T follicular helper cell (primary cell): ENCODE results near the gene TBX4.
"Not testable (repeated sequence)": the region's sequence is repeated elsewhere in the genome, so short reads cannot be mapped to it uniquely, and the experiment has no call there.

ENCODE experiments used
- DNase-seq: peaks from one replicate; pipeline ENCODE4 v3.0.0-alpha.2; 2020; ENCODE audit warnings: low read depth

The TBX4 gene

DNA sequence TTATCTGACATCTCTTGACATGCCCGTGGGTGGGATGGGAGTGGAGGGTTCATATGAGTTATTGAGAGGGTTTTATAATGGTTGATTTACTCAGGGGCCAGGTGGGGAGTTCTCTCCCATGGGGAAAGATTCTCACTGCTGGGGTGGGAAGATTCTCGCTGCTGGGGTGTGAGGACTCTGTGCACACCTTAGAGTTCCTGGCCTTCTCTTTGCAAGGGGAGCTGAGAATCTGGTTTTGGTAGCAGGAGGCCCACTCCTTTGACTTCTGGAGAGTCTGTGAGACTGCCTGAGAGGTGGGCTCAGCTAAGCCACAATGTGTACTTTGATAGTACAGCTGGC is 31.5 kb downstream of the TBX4 start:
- DNase-seq = no peak

DNA sequence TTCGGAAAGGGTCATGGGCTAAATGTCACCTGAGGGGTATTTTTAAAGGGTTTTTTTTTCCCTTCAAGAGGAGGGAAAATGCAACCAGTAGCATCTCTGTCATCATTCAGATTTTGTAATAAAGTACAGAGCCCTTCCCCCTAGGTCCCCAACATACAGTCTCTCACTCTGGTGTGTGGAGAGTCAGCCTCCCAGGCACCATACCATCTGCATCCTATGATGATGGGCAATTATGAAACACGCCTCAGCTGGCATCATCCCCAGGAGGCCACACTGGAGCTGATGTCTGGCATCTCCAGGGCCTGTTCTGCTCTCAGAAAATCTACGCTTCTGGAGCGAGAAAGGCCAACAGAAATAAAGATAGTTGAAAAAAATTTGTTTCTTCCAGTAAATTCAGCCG is 32.0 kb downstream of the TBX4 start:
- DNase-seq = no peak

GRCh38 chr17:61485067-61485775 is 33.0 kb downstream of the TBX4 start:
- no peak for DNase-seq

DNA sequence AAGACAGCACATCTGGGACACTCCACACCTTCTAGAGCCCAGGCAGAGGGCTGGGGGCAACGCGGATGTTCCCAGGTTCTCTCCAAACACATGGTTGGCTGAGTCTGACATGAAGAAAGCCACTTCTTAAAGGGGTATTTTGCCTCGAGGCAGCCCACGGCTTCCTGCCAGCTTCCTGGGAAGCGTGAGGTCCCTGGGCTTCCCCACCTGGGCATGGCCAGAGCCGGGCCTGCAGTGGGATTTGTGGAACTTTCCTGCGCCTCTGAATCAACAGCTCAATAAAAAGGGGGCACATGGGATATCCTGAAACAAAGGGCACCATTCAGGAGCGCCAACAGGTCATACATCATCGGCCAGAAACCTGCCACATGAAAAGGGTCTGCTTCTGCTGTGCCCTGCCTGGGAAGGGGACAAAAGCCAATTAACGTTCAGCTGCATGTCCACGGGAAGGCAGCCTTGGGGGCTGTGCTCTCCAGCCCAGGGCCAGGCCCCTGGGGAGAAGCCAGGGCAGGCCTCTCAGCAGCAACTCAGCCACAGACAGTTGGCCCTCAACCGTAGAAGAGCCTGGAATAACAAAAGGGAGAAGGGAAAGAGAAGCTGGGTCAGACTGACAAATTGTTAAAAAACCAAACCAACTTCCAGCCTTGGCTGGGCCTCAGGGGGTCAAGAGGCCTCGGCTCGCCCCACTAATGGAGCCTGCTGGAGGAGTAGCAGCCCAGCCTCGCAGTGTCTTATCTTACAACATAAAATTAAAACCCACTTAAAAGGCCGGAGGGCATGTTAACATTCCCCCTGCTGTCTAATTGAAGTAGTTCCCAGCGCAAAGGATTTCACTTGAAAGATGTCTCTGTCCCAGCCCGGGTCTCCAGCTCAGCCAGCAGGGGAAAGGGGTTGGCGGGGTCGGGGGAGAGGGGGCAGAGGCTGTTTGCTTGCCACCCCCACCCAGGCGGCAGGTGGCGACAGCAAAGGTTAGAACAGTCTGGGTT is 34.2 kb downstream of the TBX4 start:
- no peak for DNase-seq

DNA sequence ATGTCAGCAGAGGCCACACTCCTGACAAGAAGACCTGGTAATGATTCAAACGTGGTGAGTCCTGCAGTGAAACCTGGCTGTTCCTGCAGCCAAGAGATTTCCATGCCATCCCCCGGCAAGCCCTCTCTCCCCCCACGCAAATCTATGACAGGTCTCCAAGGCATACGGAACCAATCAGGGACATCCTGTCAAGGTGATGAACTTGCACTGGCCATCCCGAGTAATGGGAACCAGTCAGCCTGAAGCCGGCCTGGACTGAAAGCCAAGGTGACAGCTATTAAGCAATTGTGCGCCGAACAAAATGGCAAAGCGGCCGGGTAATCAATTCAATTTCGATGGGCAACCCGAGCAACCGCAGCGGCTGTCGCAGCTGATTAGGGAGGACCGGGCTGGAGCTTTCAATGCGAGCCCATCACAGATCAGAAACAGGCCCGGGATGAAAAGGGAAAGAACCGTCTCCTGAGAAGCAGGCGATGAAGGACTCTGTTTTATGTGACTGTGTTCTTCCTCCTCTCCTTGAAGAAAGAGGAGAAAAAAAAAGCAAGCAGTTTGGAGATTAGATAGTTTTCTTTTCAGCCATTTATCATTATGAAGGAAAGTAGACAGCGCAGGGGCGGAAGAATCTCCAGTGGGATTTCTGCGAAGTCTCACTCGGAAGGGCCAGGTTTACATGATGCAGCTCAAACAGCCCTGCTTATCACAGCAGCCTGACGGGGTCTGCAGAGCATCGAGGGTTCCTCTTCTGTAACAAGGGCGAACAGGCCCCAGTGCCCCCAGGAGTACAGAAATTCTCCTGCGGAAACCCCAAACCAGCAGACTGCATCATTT is 35.2 kb downstream of the TBX4 start:
- no peak for DNase-seq

DNA sequence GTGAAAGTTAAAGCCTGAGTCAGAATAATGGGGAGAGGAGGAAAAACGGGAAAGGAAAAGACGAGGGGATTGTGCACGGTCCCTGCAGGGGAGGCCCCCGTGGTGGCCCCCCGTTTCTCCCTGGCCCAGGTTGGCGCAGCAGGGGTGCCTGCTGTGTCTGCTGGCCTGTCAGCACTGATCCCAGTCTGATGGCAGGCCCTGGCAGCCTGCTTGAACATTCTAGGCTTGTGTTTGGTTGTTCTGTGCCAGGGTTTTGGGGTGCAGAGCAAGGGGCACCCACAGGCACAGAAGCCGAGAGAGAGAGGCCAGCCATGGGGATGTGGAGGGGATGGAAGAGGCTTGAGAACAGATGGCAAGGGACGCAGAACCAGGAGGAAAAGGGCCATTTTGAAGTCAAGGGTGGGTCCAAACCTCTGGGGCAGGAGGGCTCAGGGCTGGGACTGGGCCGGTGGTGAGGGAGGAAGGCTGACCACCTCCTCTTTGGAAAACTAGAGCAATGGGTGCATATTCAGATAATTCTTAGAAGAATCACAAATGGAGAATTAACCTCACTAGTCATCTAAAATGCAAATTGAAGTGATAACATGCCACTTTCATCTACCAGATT is 35.9 kb downstream of the TBX4 start:
- no peak for DNase-seq

DNA sequence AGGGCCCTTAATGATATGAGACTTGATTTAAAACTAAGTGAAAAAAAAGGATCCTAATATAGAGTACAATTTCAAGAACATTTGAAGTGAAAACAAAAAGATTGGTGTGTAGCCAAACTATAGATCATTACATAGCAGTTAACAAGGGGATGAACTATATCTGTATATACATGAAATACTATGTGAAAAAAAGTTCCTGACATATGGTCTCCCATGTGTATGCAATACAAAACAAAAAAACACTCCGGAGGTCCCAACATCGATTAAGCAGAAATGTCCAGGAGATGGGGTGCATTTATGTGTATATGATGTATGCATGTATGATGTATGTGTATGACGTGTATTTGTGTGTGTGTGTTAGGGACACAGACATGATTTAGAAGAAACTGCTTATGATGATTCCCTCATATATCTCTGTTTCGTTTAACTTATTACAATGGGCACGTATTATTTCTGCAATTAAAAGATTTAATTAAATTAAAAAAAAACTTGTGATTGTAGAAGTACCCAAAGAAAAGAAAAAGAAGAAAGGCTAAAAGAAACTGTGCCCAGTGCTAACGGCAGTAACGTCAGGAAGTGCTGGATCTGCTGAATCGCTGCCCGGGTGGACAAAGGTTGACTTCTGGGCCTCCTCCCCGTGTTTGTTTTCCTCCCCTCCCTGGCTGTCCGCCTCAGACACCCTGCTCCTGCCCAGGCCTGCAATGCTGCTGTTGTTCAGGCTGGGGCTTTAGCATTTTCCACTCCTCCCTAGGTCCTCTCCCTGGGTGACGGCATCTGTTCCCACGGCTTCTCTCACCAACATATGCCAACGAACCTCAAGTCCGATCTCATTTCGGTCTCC is 36.9 kb downstream of the TBX4 start:
- DNase-seq = no peak

GRCh38 chr17:61489719-61490490 is 37.7 kb downstream of the TBX4 start:
- no peak for DNase-seq

- DNase-seq = no peak
Observed at GRCh38 chr17:61490540-61490975, 38.3 kb downstream of the TBX4 start.

DNA sequence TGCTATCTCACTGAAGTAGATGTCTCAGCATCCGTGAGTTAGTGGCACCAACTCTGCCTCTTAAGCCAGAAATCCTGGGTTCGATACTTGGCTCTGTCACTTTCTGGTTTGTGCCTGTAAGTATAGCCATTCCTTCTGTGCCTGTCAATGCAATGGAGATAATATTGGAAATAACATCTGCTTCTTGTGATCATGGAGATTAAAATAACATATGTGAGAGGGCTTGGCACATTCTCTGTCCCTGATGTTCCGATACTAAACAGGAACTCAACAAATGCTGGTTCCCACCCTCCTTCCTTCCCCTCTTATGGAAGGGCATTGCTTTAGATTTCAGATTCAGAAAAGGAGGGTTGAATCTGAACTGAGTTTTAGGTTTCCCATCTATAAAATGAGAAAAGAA is 39.8 kb downstream of the TBX4 start:
- no peak for DNase-seq

DNA sequence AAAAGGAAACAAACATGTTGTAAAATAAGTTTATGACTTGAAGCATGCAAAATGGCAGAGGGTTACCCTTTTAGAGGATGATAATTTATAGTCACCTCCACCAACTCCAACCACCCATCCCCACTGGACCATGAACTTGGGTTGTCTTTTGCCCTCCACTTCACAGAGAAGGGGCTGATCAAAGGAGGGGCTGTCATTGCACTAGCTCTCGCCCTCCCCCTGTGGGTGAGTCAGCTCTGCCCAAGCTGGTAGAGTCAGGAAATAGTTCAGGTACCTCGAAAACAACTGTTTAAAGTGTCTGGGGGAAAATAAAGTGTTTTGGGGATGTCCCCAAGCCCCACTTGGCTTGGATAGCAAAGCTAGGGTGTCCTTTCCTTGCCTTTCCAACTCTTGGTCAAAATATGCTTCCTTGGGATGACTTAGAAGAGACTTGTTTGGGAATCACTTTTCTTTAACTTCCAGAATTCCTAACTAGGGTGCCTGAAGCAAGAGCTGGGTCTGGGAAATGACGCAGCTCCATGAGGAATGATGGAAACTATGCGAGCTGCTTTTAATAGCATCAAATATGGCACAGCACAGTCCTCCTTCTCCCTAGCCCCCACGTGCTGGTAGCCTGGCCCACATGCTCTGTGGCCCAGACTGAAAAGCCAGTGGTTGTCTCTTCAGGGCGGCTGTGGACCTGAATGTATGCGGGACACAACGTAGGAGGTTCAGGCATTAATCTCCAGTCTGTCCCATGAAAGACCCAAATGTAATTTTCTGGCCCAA is 40.7 kb downstream of the TBX4 start:
- no peak for DNase-seq

DNA sequence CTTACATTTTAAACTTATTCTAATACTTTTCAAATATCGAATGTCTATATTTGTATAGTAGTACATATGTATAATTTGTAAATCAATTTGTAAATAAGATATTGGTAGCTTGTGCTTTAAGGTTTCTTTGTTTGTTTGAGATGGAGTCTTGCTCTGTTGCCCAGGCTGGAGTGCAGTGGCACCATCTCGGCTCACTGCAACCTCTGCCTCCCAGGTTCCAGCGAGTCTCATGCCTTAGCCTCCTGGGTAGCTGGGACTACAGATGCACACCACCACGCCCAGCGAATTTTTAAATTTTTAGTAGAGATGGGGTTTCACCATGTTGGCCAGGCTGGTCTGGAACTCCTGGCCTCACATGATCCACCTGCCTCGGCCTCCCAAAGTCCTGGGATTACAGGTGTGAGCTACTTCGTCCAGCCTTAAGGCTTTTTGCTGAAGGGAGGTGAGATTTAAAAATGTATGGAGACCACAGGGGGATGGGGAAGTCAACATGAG is 41.7 kb downstream of the TBX4 start:
- not testable (repeated sequence) for DNase-seq

GRCh38 chr17:61494325-61495160 is 42.3 kb downstream of the TBX4 start:
- no peak for DNase-seq

GRCh38 chr17:61495161-61495857 is 43.1 kb downstream of the TBX4 start:
- DNase-seq = no peak

GRCh38 chr17:61496174-61496956 is 44.1 kb downstream of the TBX4 start:
- DNase-seq = no peak

DNA sequence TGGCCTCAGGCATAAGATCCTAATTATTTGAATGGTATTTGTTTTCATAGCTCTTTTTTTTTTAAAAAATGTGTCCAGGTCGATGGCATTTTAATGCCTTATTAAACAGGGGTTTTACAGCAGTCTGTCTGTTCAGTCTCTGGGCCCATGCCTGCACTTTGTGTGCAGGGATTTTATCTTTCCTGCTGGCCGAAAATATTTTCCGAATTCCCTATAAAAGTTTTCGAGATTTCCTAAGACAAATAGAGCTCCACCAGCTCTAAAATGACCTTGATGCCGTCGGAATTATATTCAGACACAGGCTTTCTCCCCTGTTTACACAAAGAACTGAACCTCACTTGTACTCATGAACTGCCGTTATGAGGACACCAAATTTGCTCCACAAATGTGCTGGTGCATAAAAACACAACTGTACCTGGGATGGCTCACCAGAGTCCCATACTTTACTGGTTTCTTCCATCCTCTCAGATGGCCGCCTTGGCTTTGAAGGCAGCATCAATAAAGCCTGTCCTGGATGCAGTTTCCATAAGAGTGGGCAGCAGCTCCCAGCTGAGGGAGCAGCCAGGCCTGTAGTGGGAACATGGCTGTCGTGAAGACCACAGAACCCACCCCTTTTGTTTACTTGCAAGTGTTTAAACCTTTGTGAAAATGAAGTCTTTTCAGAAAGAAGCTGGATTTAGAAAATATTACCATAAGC is 44.9 kb downstream of the TBX4 start:
- no peak for DNase-seq
